K562 treated with DMSO at 1 percent for 48 hours (cell line): ENCODE measurements around the gene DTX2. TPM values are rescaled to one million over a fixed set of nuclear protein-coding genes. Genes with fewer than 3 reads are reported as not detected.

Source experiments
- total RNA-seq: library from RNA; unstranded; fragments of 300-600 nt; gene quantifications from 2 replicates; pipeline ENCODE4 v1.2.3, GENCODE V29; 2022; ENCODE audit warnings: low replicate concordance; ENCODE audit errors: extremely low read depth

Gene DTX2
- not detected in 2 replicates for total RNA-seq

GRCh38 chr7:76461464-76462101, at the start of gene DTX2:
DTX2 (plus strand) TSS chr7:76461709; CDS start chr7:76480510, 18,801 bp downstream.

GRCh38 chr7:76424413-76425111, 36.9 kb upstream of the DTX2 start, which contains the start of gene ZP3:
ZP3 (plus strand) TSS chr7:76424950; CDS start chr7:76424965, 15 bp downstream.

GRCh38 chr7:76509931-76510877, 48.7 kb downstream of the DTX2 start, which contains the start of gene UPK3B:
UPK3B (plus strand) TSS chr7:76510552; CDS start chr7:76510653, 101 bp downstream.

GRCh38 chr7:76543197-76543596, 81.7 kb downstream of the DTX2 start, which contains the start of gene SPDYE16:
SPDYE16 (minus strand) TSS chr7:76543297; CDS start chr7:76541459, 1,838 bp downstream.

Other genes with a start within 250 kb of the DTX2 start
- gene HSPB1, start 159.0 kb upstream of the DTX2 start, total RNA-seq = 595 TPM in 1 of 2 replicates, not detected in the other
- gene YWHAG, start 102.7 kb upstream of the DTX2 start, total RNA-seq = 130 TPM in 1 of 2 replicates, not detected in the other
- gene SSC4D, start 52.0 kb upstream of the DTX2 start, total RNA-seq = not detected in 2 replicates
- not detected in 2 replicates for gene ZP3, start 36.8 kb upstream of the DTX2 start, total RNA-seq
- gene UPK3B, start 48.8 kb downstream of the DTX2 start, total RNA-seq = not detected in 2 replicates
- gene SPDYE16, start 81.6 kb downstream of the DTX2 start, total RNA-seq = not detected in 2 replicates
- gene POMZP3, start 165.6 kb downstream of the DTX2 start, total RNA-seq = not detected in 2 replicates